ENCODE measurements around the gene ACE2.
A peak's percentile ranks its signal among the peaks of the same experiment; 100 is the strongest.

Gene ACE2

GRCh38 chrX:15566244-15566643 is 34.5 kb downstream of the ACE2 start:
- no peak for DNase-seq (ENCODE audit: low read depth)
- no peak for TF ChIP-seq CTCF (IDR thresholded peaks at IDR 0.05; ENCODE audit: insufficient read depth, low read depth, low read length, missing control alignments)
- H3K4me3 ChIP-seq (ENCODE audit: low read depth, low read length), result no peak overlapping the region

- H3K4me3 ChIP-seq (ENCODE audit: low read depth, low read length), result no peak overlapping the region
- peak; percentile 54 for DNase-seq (ENCODE audit: low read depth)
- TF ChIP-seq CTCF (IDR thresholded peaks at IDR 0.05; ENCODE audit: insufficient read depth, low read depth, low read length, missing control alignments), result peak; percentile 44
Measured at GRCh38 chrX:15564981-15565579, 35.7 kb downstream of the ACE2 start.

GRCh38 chrX:15563056-15563455 is 37.7 kb downstream of the ACE2 start:
- no peak for TF ChIP-seq CTCF (IDR thresholded peaks at IDR 0.05; ENCODE audit: insufficient read depth, low read depth, low read length, missing control alignments)
- no peak overlapping the region for H3K4me3 ChIP-seq (ENCODE audit: low read depth, low read length)
- no peak for DNase-seq (ENCODE audit: low read depth)

- no peak for TF ChIP-seq CTCF (IDR thresholded peaks at IDR 0.05; ENCODE audit: insufficient read depth, low read depth, low read length, missing control alignments)
- no peak for DNase-seq (ENCODE audit: low read depth)
- H3K4me3 ChIP-seq (ENCODE audit: low read depth, low read length), result no peak overlapping the region
Measured at GRCh38 chrX:15560924-15561323, 39.8 kb downstream of the ACE2 start.

- no peak for DNase-seq (ENCODE audit: low read depth)
- H3K4me3 ChIP-seq (ENCODE audit: low read depth, low read length), result no peak overlapping the region
- TF ChIP-seq CTCF (IDR thresholded peaks at IDR 0.05; ENCODE audit: insufficient read depth, low read depth, low read length, missing control alignments), result no peak
Measured at GRCh38 chrX:15559227-15559626, 41.5 kb downstream of the ACE2 start.

- TF ChIP-seq CTCF (IDR thresholded peaks at IDR 0.05; ENCODE audit: insufficient read depth, low read depth, low read length, missing control alignments), result no peak
Measured at GRCh38 chrX:15549189-15550012, 51.4 kb downstream of the ACE2 start.

More at GRCh38 chrX:15549189-15550012, 51.4 kb downstream of the ACE2 start:
- no peak for DNase-seq (ENCODE audit: low read depth)
- no peak overlapping the region for H3K4me3 ChIP-seq (ENCODE audit: low read depth, low read length)
